ENCODE results near the gene FST.

The FST gene

GRCh38 chr5:53520813-53521212 is 40.4 kb downstream of the FST start:
- Histone ChIP-seq H3K27ac (ENCODE audit: low read length) (no peak overlapping the region), H3K36me3 (ENCODE audit: control insufficient read depth, insufficient read depth, low read length) (no peaks in the 10 kb centered on the region), H3K27me3 (ENCODE audit: control insufficient read depth, insufficient read depth, low read length) (no peaks in the 10 kb centered on the region), H3K4me1 (ENCODE audit: control insufficient read depth, insufficient read depth, low read length) (no peaks in the 10 kb centered on the region), H3K9me3 (ENCODE audit: control insufficient read depth, insufficient read depth, low read length) (no peaks in the 10 kb centered on the region; the same call in 1 of the 2 replicates), H3K4me3 (ENCODE audit: low read length) (no peak overlapping the region)
- no peak for DNase-seq (ENCODE audit: low read depth, low spot score)
